Cortex of kidney (tissue), 1 donor: ENCODE measurements around the gene ARFGAP1.

Experiments
- DNase-seq: peaks from one replicate; lab custom pipeline; 2025; lab: John Stamatoyannopoulos, UW

Gene ARFGAP1

DNA sequence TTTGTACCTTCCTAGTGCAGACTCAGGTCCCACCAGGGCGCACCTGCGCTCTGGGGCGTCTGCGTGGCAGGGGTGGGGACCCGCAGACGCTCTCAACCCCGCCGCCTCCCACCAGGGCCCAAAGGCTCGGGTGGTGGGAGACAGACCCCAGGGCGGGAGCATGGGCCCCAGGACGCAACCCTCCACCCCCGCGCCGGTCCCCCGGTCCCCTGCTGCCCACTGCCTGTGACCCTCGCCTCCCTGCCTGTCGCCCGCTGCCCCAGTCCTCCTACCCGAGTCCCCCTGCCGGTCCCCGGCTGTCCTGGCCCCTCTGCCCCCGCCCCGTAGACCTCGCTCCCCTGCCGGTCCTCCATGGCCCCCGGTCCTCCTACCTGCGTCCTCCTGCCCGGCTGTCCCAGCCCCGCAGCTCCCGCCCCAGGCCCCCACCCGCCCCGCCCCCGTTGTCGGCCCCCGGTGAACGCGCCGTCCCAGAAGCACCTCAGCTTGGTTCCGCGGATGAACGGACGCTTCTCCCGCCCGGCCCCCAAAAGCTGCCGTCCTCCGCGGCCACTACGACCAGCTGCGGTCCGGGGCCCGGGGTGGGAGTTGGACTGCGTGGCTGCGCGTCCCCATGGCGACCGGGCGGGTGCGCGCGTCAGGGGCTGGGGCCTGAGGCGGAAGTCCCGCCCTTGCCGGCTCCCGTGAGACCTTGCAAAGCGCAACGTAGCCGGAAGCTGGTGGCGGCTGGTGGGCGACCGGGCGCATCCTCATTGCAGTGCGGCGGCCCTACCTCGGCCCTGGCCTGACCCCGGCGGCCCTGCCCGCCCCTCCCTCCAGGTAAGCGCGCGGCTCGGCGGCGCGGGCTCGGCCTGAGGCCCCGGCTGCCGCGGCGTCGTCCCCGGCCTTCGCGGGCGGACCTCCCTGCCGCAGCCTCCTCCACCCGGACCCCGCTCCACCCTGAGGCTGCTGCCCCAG is at the start of gene ARFGAP1:
Gene ARFGAP1, plus strand, starts transcription at position 709 of the 954 bp plus-strand sequence. CDS start 2,768 bp downstream, outside the sequence.
- no peak for DNase-seq

- no peak for DNase-seq
These were observed 49.3 kb upstream of the ARFGAP1 start for GRCh38 chr20:63223121-63223825.

- DNase-seq = no peak
These were observed 48.8 kb upstream of the ARFGAP1 start for GRCh38 chr20:63223826-63224207.

DNA sequence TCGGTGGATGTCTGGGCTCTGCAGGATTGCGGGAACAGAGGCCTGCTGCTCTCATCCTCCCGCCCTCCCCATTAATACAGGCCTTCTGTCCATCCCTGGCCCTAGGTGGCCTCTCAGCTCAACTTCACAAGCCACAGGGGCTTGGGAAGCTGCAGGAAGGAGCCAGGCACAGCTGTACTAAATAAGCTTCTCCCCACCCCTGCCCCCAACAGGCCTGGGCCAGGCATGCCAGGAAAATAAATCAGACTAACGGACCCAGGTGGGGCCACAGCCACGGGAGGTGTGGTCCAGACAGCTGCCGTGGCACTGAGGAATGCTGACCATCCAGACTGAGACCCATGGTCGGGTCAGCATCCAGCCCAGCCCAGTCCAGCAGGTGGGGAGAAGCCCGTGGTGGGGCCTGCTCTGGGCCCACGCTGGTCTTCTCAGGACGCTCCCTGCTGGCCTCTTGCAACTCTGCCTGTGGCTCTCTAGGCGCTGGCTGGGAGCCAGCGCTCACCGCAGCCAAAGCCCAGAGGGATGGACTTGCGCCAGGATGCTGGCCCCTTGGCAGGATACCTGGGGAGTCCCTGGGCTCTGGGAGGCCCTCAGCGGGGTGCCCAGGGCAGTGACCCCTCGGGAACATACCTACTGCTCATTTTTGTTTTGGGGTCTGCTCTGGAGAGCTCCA is 48.1 kb upstream of the ARFGAP1 start:
- DNase-seq = no peak

GRCh38 chr20:63225082-63225454 is 47.5 kb upstream of the ARFGAP1 start:
- DNase-seq = no peak

GRCh38 chr20:63226042-63226943 is 46.3 kb upstream of the ARFGAP1 start:
- no peak for DNase-seq

- no peak for DNase-seq
These were observed 45.4 kb upstream of the ARFGAP1 start for GRCh38 chr20:63227260-63227659.

DNA sequence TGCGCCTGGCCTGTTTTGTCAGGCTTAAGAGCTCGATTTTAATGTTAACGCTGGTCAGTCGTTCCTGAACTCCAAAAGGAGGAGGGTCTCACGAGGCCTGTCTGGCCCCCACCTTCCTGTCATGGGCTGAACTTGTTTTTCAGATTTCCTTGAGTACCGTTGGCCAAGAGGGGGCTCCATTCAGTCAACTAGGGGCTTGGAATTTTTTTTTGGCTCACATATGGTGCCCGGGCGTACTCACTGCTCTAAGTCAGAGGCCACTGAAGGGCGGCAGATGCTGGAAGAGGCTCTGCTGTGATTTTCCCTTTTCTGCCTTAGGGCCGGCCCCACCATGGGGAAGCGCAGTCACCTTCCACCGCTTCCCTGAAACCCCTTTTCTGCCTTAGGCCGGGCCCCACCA is 43.8 kb upstream of the ARFGAP1 start:
- no peak for DNase-seq

DNA sequence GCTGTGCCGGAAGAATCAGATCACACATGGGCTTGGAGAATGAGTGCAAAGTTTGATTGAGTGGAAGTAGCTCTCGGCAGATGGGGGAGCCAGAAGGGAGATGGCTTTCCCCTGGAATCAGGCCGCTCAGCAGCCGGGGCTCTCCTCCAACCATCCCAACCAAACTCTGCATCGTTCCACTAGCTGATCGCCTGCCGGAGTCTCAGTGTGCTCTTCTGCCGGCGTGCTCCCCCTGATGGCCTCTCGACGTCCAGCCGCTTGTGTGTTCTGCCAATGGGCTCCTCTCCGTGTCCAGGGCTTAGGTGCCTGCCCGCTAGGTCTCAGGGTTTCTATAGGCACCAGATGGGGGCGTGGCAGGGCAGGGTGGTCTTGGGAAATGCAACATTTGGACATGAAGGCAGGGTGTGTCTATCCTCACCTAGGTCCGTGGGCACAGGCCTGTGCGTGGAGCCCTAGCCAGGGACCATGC is 41.8 kb upstream of the ARFGAP1 start:
- no peak for DNase-seq

DNA sequence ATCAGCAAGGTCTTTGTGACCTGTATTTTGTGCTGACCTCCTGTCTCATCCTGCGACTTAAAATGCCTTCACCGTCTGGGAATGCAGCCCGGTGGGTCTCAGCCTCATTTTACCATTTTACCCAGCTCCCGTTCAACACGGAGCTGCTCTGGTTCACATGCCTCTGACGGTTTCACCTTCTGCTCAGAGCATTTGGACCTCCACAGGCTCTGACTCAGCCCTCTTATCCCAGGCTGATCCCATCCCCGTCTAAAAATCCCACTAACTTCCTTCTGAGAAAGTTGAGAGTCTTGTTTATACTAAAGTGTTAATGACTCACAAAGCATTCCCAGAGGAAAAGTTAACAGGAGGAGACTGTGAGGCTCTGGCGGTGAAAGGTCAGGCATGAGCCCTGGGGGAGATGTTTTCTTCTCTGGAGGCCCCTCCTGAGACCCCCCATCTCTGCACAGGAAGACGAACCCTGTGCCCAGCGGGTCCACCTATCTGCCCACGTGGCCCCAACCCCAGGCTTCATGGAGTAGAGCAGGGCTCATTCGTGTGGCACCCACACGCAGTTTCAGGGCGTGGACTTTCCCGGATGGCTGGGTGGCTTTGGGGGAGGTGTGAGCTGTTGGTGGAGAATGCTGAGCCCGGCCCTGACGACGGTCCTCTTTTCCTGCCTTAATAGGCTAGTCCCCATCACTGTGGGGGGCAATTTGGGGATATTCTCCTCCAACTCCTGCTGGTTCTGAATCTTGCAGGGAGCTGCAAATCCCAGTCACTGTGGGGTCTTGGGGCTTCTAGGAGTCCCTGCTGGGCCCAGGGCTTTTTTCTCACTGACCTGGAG is 40.2 kb upstream of the ARFGAP1 start:
- DNase-seq = no peak

DNA sequence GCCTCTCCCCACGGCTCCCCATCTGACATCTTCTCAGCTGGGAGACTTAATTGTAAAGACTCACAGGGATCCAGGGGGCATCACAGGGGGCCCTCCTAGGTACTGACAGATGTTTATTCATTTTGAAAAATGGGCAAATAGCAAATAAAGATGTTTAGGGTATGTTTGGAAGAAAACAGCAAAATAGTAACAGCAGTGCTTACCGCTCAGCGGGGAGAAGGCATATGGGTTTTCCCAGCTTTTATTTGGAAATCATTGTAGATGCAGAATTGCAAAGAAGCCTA is 39.6 kb upstream of the ARFGAP1 start:
- no peak for DNase-seq

GRCh38 chr20:63233924-63234323 is 38.7 kb upstream of the ARFGAP1 start:
- DNase-seq = no peak

DNA sequence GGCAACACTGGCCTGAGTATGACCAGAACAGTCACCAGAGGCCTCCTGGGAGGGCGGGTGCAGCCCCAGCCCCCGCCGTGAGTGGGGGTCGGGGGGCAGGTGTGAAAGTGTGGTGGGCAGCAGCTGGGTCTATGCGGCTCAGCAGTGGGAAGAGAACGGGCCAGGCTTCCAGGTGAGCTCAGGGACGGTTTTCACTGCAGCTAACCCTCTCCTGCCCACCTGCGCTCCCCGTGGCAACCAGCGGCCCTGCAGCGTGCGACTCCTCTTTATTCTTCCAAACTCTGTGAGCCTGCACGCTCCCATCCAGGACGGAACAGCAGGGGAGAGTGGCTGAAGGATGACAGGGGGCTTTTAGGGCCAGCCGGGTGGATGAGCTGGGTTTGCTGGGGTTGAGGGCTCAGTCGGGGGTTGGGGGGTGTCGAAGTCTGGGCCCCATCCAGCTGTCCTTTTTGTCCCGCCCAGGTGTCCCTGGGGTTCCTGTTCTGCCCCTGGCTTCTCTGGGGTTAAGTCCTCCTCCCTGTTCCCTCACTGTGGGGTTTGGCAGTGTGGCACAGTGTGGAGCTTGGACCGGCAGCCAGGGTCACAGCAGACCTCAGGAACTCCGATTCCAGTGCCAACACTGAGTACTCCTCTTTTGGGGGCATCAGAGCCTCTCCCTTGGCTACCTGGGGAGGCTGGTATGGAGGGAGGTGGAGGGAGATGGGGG is 37.8 kb upstream of the ARFGAP1 start:
- DNase-seq = no peak

- DNase-seq = no peak
These were observed 37.1 kb upstream of the ARFGAP1 start, which contains the start of gene BIRC7 for GRCh38 chr20:63235399-63235983. Gene BIRC7, plus strand, starts transcription at chr20:63235905. Its CDS starts 192 bp downstream, at chr20:63236097.

- DNase-seq = no peak
These were observed 36.3 kb upstream of the ARFGAP1 start for GRCh38 chr20:63236116-63236837.

GRCh38 chr20:63238031-63238430 is 34.6 kb upstream of the ARFGAP1 start:
- DNase-seq = no peak

- DNase-seq = no peak
These were observed 34.0 kb upstream of the ARFGAP1 start for GRCh38 chr20:63238514-63239125.

DNA sequence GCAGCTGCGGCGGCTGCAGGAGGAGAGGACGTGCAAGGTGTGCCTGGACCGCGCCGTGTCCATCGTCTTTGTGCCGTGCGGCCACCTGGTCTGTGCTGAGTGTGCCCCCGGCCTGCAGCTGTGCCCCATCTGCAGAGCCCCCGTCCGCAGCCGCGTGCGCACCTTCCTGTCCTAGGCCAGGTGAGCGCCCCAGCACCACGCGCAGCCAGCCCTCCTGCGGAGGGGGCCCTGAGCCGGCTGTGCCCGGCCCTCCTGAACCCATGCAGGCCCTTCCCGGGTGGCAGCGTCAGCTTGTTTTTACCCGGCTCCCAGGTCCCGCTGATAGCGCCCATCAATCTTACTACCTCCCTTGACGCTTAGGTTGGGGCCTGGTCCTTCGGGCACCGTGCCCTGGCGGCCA is 33.2 kb upstream of the ARFGAP1 start:
- DNase-seq = no peak

DNA sequence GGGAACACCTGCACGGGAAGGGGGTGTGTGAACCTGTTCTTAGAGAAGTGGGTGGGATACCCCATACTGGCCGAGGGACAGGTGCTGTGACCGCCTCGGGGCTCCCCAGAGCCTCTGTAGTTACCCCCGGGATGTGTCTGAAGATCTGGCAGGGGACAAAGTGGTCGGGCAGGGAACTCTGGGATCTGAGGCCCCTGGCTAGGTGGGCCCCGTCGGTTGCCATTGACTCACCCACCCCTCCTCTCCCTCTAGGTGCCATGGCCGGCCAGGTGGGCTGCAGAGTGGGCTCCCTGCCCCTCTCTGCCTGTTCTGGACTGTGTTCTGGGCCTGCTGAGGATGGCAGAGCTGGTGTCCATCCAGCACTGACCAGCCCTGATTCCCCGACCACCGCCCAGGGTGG is 32.6 kb upstream of the ARFGAP1 start:
- no peak for DNase-seq
